HG02798 (cell line): ENCODE data around the gene RNF225.
"Not testable (repeated sequence)": the region's sequence is repeated elsewhere in the genome, so short reads cannot be mapped to it uniquely, and the experiment has no call there.

Source experiments
- ATAC-seq: cut with Tn5 transposase; IDR thresholded peaks from one replicate; pipeline ENCODE4 v1.9.1; 2021; ENCODE audit warnings: mild to moderate bottlenecking; ENCODE audit not compliant: unreplicated experiment, poor library complexity

RNF225 gene

DNA sequence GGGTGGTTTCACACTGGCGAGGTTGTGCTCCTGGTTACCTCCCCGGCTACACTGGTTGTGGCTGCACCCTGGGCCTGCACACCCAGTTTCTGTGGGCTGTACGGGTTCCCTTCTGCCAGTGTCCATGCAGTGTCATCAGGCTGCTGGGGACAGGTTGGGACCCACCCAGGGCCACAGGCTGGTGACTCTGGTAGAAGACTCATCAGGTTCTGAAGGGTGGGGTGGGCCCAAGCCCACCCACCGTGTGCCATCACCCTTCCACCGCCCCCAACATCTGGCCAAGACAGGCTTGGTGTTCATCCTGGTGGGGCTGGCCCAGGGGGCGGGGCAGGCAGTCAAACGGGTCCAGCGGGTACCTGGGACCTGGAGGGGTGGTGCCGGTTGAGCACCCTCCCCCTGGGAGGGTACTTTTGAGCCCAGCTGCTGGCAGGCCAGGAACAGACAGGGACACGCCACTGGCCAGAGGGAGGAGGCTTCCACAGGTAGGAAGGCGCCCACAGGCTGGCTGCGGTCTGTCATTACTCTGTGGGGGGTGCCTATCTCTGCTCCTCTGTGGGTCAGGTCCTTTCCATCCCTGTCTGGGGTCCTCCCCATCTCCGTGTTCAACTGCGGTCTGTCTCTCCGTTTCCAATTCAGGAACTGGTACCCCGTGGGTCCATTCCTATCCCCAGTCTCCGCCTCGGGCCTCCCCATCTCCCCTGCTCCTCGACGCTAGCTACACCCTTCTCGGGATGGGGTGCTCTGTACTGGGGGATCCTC is at the start of gene RNF225:
Gene RNF225 (plus strand): TSS at position 437 of the 759 bp plus-strand sequence. CDS start 434 bp downstream, outside the sequence.
- ATAC-seq: no peak

DNA sequence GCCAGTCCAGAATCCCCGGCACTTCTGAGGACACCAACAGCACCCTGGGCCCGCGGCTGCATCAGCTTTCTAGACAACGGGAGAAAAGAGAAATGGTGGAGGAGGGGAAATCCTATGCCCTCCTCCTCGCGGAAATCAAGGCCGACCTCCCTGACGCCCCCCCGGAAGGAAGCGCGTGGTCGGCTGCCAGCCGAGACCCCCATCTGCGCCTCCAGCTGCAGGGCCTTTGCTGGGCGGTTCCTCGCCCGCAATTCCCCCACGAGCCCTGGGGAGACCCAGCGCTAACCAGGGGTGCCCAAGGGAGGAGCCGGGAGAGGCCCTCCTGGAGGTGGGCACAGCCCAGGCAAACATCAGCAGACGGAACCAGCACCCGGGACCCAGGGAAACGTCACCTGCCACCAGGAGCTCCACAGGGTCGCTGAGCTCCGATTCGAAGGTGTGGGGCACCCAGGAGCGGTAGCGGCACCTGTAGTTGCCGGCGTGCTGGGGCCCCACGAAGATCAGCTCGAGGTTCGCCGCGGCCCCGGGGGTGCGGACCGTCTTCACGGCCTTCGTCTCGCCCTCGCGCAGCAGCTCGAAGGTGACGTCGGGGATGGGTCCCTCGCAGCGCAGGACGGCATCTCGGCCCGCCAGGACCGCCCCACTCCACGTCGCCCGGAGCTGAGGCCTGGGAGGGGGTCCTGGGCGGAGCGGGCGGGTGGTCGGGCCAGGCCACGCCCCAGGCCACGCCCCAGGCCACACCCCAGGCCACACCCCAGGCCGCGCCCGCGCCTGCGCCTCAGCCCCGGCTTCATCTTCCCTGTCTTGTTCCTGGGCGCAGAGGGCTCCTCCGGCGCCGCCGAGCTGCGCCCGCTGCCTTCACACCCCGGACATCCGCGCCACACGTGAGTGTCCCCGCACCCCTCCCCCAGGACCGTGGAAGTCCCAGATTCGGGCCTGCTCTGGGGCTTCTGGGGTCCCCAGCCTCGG is 48.2 kb upstream of the RNF225 start:
- peak; percentile 93 for ATAC-seq

- ATAC-seq: not testable (repeated sequence)
Observed at GRCh38 chr19:58348080-58348479, 47.4 kb upstream of the RNF225 start.

- no peak for ATAC-seq
Observed at GRCh38 chr19:58349590-58349989, 45.9 kb upstream of the RNF225 start.

DNA sequence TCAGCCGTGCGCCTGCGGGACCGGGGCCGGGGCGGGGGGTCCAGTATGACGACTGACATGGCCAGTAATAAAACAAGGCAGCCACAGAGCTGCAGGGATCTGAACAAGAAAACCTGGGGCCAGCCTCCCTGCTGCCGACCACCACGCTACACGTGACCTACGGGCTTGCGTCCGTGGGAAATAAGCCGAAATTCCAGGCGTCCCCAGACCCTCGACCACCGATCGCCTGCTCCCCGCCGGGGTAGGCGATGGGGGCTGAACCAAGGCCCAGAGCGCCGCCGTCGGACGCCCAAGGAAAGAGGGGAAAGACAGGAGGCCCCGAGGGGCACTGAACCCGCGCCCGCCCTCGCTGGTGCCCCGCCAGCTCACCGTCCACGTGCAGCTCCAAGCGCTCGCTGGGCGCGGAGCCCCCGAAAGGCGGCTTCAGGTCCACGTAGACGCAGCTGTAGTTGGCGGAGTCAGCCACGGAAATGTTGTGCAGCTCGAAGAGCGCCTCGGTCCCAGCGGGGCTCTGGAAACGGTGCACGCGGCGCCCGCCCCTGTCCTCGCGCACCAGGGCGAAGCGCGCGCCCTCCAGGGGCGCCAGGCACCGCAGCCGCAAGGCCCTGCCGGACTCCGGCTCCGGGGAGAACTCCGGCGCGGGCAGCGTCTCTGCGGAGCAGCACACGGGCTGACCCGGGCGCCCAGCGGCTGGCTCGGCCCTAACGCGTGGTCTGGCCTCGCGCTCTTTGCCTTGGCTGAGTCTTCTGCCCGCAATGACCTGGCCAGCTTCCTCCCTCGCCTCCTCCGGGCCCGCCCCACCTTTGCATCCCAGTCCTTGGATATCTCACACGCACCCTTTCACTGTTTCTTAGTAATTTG is 45.2 kb upstream of the RNF225 start:
- no peak for ATAC-seq

DNA sequence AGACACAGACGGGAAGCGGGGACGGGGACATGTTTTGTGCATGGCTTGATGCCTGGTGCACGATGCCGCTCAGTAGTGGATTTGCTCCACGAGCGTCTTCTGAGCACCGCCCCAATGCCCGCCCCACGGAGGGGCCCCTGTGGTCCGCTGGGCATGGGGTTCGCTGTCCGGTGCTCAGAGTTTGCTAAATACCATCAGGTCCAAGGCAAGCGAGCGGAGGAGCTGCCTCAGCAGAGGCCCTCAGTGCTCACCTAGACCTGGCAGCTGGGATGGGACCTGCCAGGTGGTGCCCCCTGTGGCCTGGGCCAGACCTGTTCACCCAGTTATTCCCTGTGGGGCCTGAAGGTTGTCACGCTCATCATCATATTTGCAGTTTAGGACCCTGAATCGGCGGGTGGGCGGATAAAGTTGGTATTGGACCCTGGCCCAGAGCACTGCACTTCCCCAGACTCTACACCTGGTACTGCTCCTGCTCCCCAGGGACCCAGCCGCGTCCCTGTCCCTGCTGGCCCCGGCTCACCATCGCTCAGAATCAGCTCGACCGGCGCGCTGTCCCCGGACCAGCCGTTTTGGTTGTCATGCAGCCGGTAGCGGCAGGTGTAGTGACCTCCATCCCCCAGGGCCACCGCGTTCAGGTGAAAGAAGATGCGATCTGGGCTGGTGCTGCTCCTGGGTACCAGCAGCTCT is 44.4 kb upstream of the RNF225 start:
- no peak for ATAC-seq

DNA sequence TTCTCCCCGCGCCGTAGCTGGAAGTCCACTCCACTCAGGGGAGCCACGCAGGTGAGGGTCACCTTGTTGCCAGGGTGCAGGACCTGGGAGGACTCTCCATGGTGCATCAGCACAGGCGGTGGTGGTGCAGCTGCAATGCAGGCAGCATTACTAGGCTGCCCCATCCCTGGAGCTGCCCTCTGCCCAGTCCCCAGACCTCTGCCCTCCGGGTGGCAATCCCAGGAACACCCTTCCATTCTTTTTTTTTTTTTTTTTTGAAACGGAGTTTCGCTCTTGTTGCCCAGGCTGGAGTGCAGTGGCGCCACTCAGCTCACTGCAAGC is 43.9 kb upstream of the RNF225 start:
- ATAC-seq: no peak

DNA sequence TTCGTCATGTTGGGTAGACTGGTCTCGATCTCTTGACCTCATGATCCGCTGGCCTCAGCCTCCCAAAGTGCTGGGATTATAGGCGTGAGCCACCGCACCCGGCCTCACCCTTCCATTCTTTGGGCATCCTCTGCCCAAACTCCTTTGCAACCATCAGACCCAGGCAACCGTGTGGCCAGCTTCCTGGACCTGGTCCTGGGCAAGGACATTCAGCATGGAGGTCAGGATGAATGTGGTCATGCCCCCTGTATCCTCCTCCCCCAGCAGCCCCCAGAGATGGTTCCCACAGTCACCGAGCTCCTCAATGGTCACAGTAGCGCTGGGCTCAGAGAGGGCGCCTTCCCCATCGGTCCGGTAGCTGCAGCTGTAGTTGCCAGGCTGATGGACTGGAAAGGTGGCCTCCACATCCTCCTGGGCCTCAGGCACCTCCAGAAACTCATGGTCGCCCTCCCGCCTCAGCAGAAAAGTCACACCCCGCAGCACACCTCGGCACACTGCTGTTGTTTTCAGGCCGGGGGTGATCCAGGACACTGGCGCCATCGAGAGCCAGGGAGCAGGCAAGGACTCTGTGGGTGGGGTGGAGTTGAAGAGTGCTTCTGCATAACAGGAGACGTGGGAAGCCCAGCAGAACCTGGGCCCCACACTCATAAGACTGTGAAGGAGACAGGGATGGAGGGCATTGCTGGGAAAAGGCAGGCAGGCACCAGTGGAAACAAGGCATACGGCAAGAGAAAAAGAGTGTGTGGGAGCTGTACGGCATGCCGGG is 43.3 kb upstream of the RNF225 start:
- ATAC-seq: no peak

DNA sequence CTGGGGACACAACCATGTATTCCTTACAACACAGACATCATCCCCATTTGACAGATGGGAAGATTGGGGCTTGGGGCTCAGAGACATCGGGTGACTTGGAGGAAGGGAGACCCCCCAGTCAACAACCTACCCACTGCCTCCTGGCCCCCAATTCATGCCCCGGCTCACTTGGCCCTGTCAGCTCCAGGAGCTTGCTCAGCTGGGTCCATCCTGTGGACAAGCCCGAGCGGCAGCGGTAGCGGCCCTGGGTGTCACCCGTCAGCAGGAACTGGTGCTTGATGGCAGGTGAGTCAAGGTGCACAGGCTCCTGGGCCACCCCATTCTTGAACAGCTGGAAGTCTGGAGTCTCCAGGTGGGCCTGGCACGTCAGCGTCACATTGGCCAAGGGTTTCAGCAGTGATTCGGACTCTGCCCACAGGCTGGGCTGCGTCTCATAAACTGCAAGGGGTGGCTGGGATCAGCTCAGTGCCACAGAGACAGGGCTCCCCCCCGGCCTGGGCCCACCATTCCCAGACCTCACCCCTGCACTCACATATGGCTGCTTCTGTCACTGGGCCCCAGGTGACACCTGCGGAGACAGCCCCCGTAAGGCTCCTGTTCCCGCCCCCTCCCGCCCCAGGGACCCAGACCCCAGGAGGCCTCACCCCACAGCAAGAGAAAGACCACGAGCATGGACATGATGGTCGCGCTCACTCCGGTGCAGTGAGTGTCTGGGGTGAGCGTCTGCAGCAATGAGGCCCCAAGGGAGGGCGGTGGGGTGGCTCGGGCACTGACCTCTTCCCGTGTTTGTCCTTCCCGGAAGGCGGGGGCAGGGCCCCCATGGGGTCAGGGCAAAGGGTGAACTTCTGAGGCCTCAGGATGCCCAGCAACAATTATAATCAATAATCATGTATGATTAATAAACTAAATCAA is 42.4 kb upstream of the RNF225 start, which contains the start of gene A1BG:
Gene A1BG (minus strand): TSS at position 733 of the 912 bp plus-strand sequence. CDS start 55 bp downstream, at position 678.
- no peak for ATAC-seq

GRCh38 chr19:58353717-58354477 is 41.6 kb upstream of the RNF225 start:
- no peak for ATAC-seq

DNA sequence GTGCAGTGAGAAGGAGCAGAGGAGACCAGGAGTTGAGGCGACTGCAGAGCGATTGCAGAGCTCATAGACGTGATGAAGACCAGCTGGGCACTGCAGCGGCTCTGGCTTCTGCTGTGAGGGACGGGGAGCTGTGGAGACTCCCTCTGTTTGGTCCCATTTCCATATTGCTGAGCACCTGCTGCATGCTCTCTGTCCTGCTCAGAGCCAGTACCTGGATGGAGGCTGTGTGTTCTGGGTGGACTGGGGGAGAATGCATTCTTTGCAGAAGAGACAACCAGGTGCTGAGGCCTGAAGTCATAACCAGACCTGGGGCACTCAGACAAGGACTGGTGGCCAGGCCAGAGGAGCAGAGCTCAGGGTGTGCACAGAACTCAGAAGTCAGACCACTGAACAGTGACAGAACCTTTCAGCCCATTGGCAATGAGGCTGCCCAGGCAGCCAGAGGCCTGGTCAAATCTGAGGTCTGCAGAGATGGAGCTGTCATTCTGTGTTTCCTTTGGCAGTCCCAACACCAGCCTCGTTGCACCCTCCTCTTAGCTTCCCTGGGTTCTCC is 40.9 kb upstream of the RNF225 start:
- ATAC-seq: no peak

DNA sequence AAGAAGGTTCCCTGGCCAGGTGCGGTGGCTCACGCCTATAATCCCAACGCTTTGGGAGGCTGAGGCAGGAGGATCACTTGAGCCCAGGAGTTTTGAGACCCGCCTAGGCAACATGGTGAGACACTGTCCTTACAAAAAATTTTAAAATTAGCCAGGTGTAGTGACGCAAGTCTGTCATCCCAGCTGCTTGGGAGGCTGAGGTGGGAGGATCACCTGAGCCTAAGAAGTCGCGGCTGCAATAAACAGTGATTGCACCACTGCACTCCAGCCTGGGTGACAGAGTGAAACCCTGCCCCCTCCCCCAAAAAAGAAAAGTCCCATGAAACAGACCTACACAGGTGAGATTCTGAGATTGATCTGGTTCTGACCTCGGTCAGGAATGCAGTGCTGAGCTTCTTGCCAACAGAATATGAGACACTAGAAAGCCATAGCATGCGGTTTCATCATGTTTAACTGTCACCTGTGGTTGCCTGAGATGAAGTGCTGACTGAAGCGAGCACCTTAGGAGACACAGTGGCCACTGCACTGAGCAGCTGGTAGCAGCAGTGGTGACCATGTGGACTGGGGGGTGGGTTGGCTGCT is 40.1 kb upstream of the RNF225 start:
- ATAC-seq: no peak

GRCh38 chr19:58355908-58356765 is 39.3 kb upstream of the RNF225 start:
- ATAC-seq: no peak

DNA sequence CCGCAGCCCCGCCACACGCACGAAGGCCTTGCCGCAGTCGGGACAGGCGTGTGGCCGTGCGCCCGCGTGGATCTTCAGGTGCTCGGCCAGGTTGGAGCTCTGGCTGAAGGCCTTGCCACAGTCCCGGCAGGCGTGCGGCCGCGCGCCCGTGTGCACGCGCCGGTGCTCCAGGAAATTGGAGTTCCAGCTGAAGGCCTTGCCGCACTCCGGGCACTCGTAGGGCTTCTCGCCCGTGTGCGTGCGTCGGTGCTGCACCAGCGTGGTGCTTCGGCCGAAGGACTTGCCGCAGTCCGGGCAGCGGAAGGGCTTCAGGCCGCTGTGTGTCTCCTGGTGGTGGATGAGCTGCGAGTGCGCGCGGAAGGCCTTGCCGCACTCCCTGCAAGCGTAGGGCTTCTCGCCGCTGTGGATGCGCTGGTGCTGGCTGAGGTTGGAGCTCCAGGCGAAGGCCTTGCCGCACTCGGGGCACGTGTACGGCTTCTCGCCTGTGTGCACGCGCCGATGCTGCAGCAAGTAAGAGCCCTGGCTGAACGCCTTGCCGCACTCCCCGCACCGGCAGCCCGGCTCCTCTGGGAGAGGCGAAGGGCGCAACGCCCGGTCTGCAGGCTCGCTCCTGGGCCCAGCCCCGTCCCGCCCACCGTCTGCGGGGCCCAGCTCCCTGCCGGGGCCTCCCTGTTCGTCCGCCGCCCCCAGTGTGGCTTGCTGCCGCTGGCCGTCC is 38.5 kb upstream of the RNF225 start:
- ATAC-seq: no peak

GRCh38 chr19:58357481-58358145 is 37.8 kb upstream of the RNF225 start:
- ATAC-seq: no peak
